Mesangial cell (primary cell): ENCODE data around the gene IRX3. TPM values are rescaled to one million over a fixed set of nuclear protein-coding genes. Genes with fewer than 3 reads are reported as not detected.

Experiments used
- total RNA-seq: library from RNA; depleted of rRNA; stranded (reverse); fragments of >200 nt; gene quantifications from 2 replicates; pipeline ENCODE4 v1.2.3, GENCODE V29; 2015

The IRX3 gene
- total RNA-seq: 4.1 and 5.9 TPM in 2 replicates

DNA sequence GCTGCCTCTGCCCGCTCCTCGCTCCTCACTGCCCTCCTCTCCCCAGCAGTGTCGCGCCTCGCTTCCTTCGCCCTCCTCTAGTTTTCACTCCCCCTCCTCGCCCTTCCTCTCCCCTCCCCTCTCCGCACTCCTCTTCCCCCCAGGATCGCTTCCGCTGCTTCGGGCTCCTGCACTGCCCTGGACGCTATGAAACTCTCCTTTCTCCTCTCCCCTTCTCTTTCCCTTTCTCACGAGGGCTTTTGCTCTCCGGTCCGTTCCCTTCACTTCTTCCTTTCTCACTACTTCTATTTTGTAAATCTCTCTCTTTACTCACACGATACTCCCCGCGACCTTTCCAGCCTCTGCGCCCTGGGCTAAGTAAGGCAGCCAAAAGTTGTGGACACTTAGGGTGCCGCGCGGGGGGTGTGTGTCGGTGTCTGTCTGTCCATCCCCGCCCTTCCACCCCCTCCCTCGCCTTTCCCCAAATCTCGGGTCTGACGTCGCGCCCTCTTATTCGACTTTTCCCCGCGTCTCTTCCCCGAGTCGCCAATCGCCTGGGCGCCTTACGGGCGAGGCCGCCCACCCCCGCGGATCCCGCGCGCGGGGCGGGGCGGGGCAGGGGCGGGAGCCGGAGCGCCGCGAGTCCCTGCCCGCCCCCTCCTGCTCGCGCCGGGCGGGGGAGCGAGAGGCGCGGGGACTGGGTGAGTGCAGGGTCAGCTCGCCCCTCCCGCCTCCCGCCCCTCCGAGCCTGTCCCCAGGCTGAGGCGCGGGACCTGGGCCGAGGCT, at the start of gene IRX3:
Gene IRX3 (minus strand): TSS at position 422 of the 765 bp plus-strand sequence. CDS start 737 bp downstream, outside the sequence.

